H1 (cell line): Measurements from ENCODE around the gene AFF1.

Experiments
- BCL11A ChIP-seq, 2 experiments: IDR thresholded peaks; one replicate each; pipeline ENCODE4 v1.6.1; 2011; ENCODE audit warnings: low read depth in 2 of 2, low read length in 2 of 2, mild to moderate bottlenecking in 2 of 2
- CHD2 ChIP-seq: IDR thresholded peaks from 2 replicates; pipeline ENCODE4 v1.6.1; 2012; ENCODE audit warnings: low read length, improper control_type of control experiment
- GABPA ChIP-seq: IDR thresholded peaks from 2 replicates; pipeline ENCODE4 v1.6.1; 2011; ENCODE audit warnings: mild to moderate bottlenecking, low read length, moderate library complexity, borderline replicate concordance; ENCODE audit not compliant: insufficient read depth
- RAD21 ChIP-seq, 2 experiments: IDR thresholded peaks in 1 of 2; conservative IDR thresholded peaks in 1 of 2; 2 replicates each; pipeline ENCODE4 v1.6.1; 2011; ENCODE audit warnings: low read depth in 2 of 2, low read length in 2 of 2, improper control_type of control experiment in 1 of 2, inconsistent platforms in 1 of 2, mild to moderate bottlenecking in 1 of 2, moderate library complexity in 1 of 2
- RNF2 ChIP-seq: fragments of 200-900, 300-1000 bp; sonication (generic); IDR thresholded peaks from 2 replicates; pipeline ENCODE4 v1.7.1; 2016; ENCODE audit warnings: borderline replicate concordance, low read depth, mild to moderate bottlenecking, antibody characterized with exemption, low read length; ENCODE audit not compliant: poor library complexity, severe bottlenecking; ENCODE audit errors: missing control alignments
- TAF1 ChIP-seq: IDR thresholded peaks from 2 replicates; pipeline ENCODE4 v1.6.1; 2011; ENCODE audit warnings: mild to moderate bottlenecking, low read depth, low read length
- TCF12 ChIP-seq: IDR thresholded peaks from 2 replicates; pipeline ENCODE4 v1.6.1; 2011; ENCODE audit warnings: low read depth, mild to moderate bottlenecking, low read length
- YY1 ChIP-seq: IDR thresholded peaks from 2 replicates; pipeline ENCODE4 v1.6.1; 2011; ENCODE audit warnings: low read depth, mild to moderate bottlenecking, low read length
- TF ChIP-seq, protein P1 (sequence below), 3 experiments: IDR thresholded peaks; 1 replicate in 2 of 3; 2 replicates in 1 of 3; pipeline versions ENCODE4 v1.5.1 to v1.6.1; 2011; ENCODE audit warnings: low read length in 3 of 3, mild to moderate bottlenecking in 3 of 3, inconsistent platforms in 2 of 3, low read depth in 1 of 3, moderate library complexity in 1 of 3; ENCODE audit not compliant: insufficient read depth in 1 of 3; ENCODE audit errors: control extremely low read depth in 1 of 3

DNA sequence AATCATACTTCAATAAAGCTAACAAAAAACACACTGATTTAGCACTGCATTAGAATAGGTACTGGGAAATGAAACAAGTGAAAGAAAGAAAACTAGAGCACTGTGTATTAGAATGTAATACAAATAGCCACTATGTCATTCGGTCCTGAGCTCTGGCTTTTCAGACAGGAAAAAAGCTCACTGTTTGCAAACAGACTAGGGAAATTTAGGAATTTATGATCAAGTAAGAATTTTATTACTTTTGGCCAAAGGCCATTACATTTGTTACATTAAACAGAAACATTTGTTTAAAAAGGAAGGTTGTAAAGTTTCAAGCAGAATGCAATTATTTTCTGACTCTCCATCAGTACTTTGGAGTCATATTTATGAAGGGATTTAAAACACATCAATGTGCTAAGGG lies 216.9 kb downstream of the AFF1 start:
- TF ChIP-seq YY1 (no peak), TCF12 (no peak), CHD2 (no peak), TAF1 (no peak), RNF2 (no peak), RAD21 (IDR thresholded peaks at IDR 0.05 in 1 of 2, conservative IDR thresholded peaks at IDR 0.05 in 1 of 2; ENCODE audit: low read depth in 2 of 2, low read length in 2 of 2) (no peak), GABPA (no peak), BCL11A (IDR thresholded peaks at IDR 0.05; ENCODE audit: low read depth in 2 of 2, low read length in 2 of 2) (no peak)
- TF ChIP-seq, protein P1, sequence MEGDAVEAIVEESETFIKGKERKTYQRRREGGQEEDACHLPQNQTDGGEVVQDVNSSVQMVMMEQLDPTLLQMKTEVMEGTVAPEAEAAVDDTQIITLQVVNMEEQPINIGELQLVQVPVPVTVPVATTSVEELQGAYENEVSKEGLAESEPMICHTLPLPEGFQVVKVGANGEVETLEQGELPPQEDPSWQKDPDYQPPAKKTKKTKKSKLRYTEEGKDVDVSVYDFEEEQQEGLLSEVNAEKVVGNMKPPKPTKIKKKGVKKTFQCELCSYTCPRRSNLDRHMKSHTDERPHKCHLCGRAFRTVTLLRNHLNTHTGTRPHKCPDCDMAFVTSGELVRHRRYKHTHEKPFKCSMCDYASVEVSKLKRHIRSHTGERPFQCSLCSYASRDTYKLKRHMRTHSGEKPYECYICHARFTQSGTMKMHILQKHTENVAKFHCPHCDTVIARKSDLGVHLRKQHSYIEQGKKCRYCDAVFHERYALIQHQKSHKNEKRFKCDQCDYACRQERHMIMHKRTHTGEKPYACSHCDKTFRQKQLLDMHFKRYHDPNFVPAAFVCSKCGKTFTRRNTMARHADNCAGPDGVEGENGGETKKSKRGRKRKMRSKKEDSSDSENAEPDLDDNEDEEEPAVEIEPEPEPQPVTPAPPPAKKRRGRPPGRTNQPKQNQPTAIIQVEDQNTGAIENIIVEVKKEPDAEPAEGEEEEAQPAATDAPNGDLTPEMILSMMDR (IDR thresholded peaks at IDR 0.05; ENCODE audit: control extremely low read depth in 1 of 3, insufficient read depth in 1 of 3, low read depth in 1 of 3, low read length in 3 of 3), result no peak
